Transverse colon (tissue), 4 donors: ENCODE measurements around the gene TRAPPC3L. TPM values are rescaled to one million over a fixed set of nuclear protein-coding genes. Genes with fewer than 3 reads are reported as not detected.

Source experiments
- DNase-seq: peaks from one replicate; pipeline ENCODE4 v3.0.0-alpha.2; 2019
- H3K27ac ChIP-seq, 4 donors: fragments of 200-600 bp; sonication (generic); 2 replicates each; pipeline ENCODE4 v1.5.1; 2016 to 2018; ENCODE audit warnings: inconsistent platforms in 4 of 4
- H3K27me3 ChIP-seq: fragments of 200-600 bp; sonication (generic); 2 replicates; pipeline ENCODE4 v1.5.1; 2017; ENCODE audit warnings: inconsistent platforms
- H3K36me3 ChIP-seq, 4 donors: fragments of 200-600 bp; sonication (generic); 2 replicates each; pipeline ENCODE4 v1.5.1; 2017 to 2019; ENCODE audit warnings: inconsistent platforms in 4 of 4
- H3K4me1 ChIP-seq, 4 donors: fragments of 200-600 bp; sonication (generic); 2 replicates each; pipeline ENCODE4 v1.5.1; 2017 to 2020; ENCODE audit warnings: inconsistent platforms in 4 of 4
- H3K4me3 ChIP-seq, 4 donors: fragments of 200-600 bp; sonication (generic); 1 replicate in 1 of 4; 2 replicates in 3 of 4; pipeline versions ENCODE4 v1.5.1 to v1.6.1; 2017 to 2019; ENCODE audit warnings: inconsistent platforms in 4 of 4
- H3K9me3 ChIP-seq, 2 donors: fragments of 200-600 bp; sonication (generic); 2 replicates each; pipeline ENCODE4 v1.5.1; 2017 to 2019; ENCODE audit warnings: inconsistent platforms in 2 of 2
- CTCF ChIP-seq, 5 experiments: fragments of 200-600 bp in 3 of 5; fragments of 450-650 bp in 2 of 5; sonication (generic) in 3 of 5; IDR thresholded peaks; 1 replicate in 2 of 5; 2 replicates in 3 of 5; pipeline ENCODE4 v1.5.1; 2016 to 2017; ENCODE audit warnings: antibody characterized with exemption in 5 of 5, inconsistent platforms in 3 of 5, mild to moderate bottlenecking in 2 of 5, moderate library complexity in 1 of 5
- EP300 ChIP-seq: sonication (generic); formaldehyde crosslinking; IDR thresholded peaks from one replicate; pipeline ENCODE4 v1.6.1; 2017; ENCODE audit warnings: antibody characterized with exemption, low read depth
- POLR2A ChIP-seq: fragments of 450-650 bp; IDR thresholded peaks from one replicate; pipeline ENCODE4 v1.6.1; 2016; ENCODE audit warnings: antibody characterized with exemption, mild to moderate bottlenecking, moderate library complexity
- POLR2AphosphoS5 ChIP-seq, 3 donors: sonication (generic); formaldehyde crosslinking; IDR thresholded peaks; one replicate each; pipeline ENCODE4 v1.6.1; 2016; ENCODE audit warnings: antibody characterized with exemption in 3 of 3
- WGBS, 2 donors: methylation state at CpG; one replicate each; pipeline ENCODE4 v1.1.5; 2018; ENCODE audit warnings: low coverage in 1 of 2; 5-methylcytosine and 5-hydroxymethylcytosine counted together
- in situ Hi-C, 4 donors: fragments of 200-750 bp; cut with MboI; loops; one replicate each; pipeline versions ENCODE4 v1.15.0 to v1.15.1; 2017; ENCODE audit warnings: low sequenced_read_pairs in 3 of 4, low pct_ligation_motif_present in 1 of 4, low pct_unique_long_range_greater_than_20kb in 1 of 4
- intact Hi-C: fragments of 100-400 bp; cut with DNase I; formaldehyde crosslinking; loops from one replicate; pipeline ENCODE4 v1.15.1; 2023; ENCODE audit warnings: low total_unique reads
- total RNA-seq, 4 donors: library from RNA; depleted of rRNA; stranded (reverse); fragments of >200 nt; gene quantifications; one replicate each; pipeline ENCODE4 v1.1.0, GENCODE V29; 2016

Gene TRAPPC3L
- total RNA-seq, 4 donors from 2014 or later = not detected

- 3 to 8% methylated on average over 4 of the region's 4 CpGs for WGBS, 2 donors
- H3K4me3 ChIP-seq = no peak overlapping the region
- TF ChIP-seq CTCF (IDR thresholded peaks at IDR 0.05) (peak; percentile 52 to 77 (median 76)), POLR2AphosphoS5 (IDR thresholded peaks at IDR 0.05) (no peak)
- no peaks in the 10 kb centered on the region for H3K9me3 ChIP-seq
- H3K27me3 ChIP-seq = peaks cover 6% of the 10 kb centered on the region
- no peaks in the 10 kb centered on the region for H3K36me3 ChIP-seq
- in situ Hi-C loops (loop anchor here (10.0 kb wide), 4 partner anchors 241 to 271 kb away; partner anchors contain the start of gene TSPYL1 (in 1 of the 4)), intact Hi-C loops (loop anchor here (10.0 kb wide), 1 partner anchor 251 kb away; no protein-coding TSS in a partner anchor)
- DNase-seq = no peak
- no peaks in the 10 kb centered on the region for H3K4me1 ChIP-seq
- no peak overlapping the region for H3K27ac ChIP-seq
Observed at GRCh38 chr6:116536216-116536621, 9.3 kb downstream of the TRAPPC3L start.

- Histone ChIP-seq H3K27me3 (peaks cover 6% of the 10 kb centered on the region), H3K9me3 (no peaks in the 10 kb centered on the region), H3K27ac (no peak overlapping the region), H3K4me3 (no peak overlapping the region), H3K4me1 (no peaks in the 10 kb centered on the region), H3K36me3 (no peaks in the 10 kb centered on the region)
- no peak for DNase-seq
- TF ChIP-seq POLR2AphosphoS5 (IDR thresholded peaks at IDR 0.05) (no peak), EP300 (no peak), CTCF (IDR thresholded peaks at IDR 0.05) (no peak), POLR2A (no peak)
- intact Hi-C loops (loop anchor here (10.0 kb wide), 1 partner anchor 250 kb away; no protein-coding TSS in a partner anchor), in situ Hi-C loops (loop anchor here (10.0 kb wide), 4 partner anchors 240 to 270 kb away; partner anchors contain the start of gene TSPYL1 (in 1 of the 4))
Observed at GRCh38 chr6:116535109-116535508, 10.4 kb downstream of the TRAPPC3L start.

- 68 to 75% methylated on average over 4 to 9 of the region's 9 CpGs for WGBS, 2 donors
- Histone ChIP-seq H3K4me1 (no peaks in the 10 kb centered on the region), H3K36me3 (no peaks in the 10 kb centered on the region), H3K27ac (no peak overlapping the region), H3K27me3 (peaks cover 6% of the 10 kb centered on the region), H3K9me3 (no peaks in the 10 kb centered on the region), H3K4me3 (no peak overlapping the region)
- intact Hi-C loops (loop anchor here (10.0 kb wide), 1 partner anchor 249 kb away; no protein-coding TSS in a partner anchor), in situ Hi-C loops (loop anchor here (10.0 kb wide), 4 partner anchors 239 to 269 kb away; partner anchors contain the start of gene TSPYL1 (in 1 of the 4))
- TF ChIP-seq CTCF (IDR thresholded peaks at IDR 0.05) (no peak), POLR2AphosphoS5 (IDR thresholded peaks at IDR 0.05) (no peak), EP300 (no peak), POLR2A (no peak)
- DNase-seq = no peak
Observed at GRCh38 chr6:116533233-116533957, 12.1 kb downstream of the TRAPPC3L start.

- Histone ChIP-seq H3K27me3 (peaks cover 6% of the 10 kb centered on the region), H3K4me3 (no peak overlapping the region), H3K36me3 (no peaks in the 10 kb centered on the region), H3K9me3 (no peaks in the 10 kb centered on the region), H3K27ac (no peak overlapping the region), H3K4me1 (no peaks in the 10 kb centered on the region)
- intact Hi-C loops (loop anchor here (10.0 kb wide), 1 partner anchor 247 kb away; no protein-coding TSS in a partner anchor), in situ Hi-C loops (loop anchor here (10.0 kb wide), 4 partner anchors 237 to 267 kb away; partner anchors contain the start of gene TSPYL1 (in 1 of the 4))
- no peak for TF ChIP-seq POLR2AphosphoS5 (IDR thresholded peaks at IDR 0.05)
- TF ChIP-seq CTCF (IDR thresholded peaks at IDR 0.05) = peak; percentile 73 to 80 (median 73)
- DNase-seq = peak; percentile 54
- 47 to 64% methylated on average over 9 to 12 of the region's 12 CpGs for WGBS, 2 donors
Observed at GRCh38 chr6:116531675-116532570, 13.6 kb downstream of the TRAPPC3L start.
